Thyroid gland (tissue), 4 donors: ENCODE results near the gene BANP.

Experiments used
- CTCF ChIP-seq, 6 experiments: fragments of 200-600 bp in 3 of 6; fragments of 450-650 bp in 3 of 6; sonication (generic) in 3 of 6; IDR thresholded peaks; one replicate each; pipeline ENCODE4 v1.5.1; 2016 to 2019; ENCODE audit warnings: antibody characterized with exemption in 6 of 6, mild to moderate bottlenecking in 2 of 6, inconsistent platforms in 1 of 6, moderate library complexity in 1 of 6
- POLR2A ChIP-seq, 2 donors: fragments of 450-650 bp; IDR thresholded peaks; one replicate each; pipeline ENCODE4 v1.6.1; 2017; ENCODE audit warnings: antibody characterized with exemption in 2 of 2, mild to moderate bottlenecking in 2 of 2, moderate library complexity in 1 of 2

GRCh38 chr16:87966685-87967185 is 15.5 kb downstream of the BANP start:
- TF ChIP-seq CTCF (IDR thresholded peaks at IDR 0.05) (no peak), POLR2A (IDR thresholded peaks at IDR 0.05) (peak in 1 of 2 donors; percentile 20)
